ENCODE measurements around the gene FBXL19. TPM values are rescaled to one million over a fixed set of nuclear protein-coding genes. Genes with fewer than 3 reads are reported as not detected.
"Not testable (repeated sequence)": the region's sequence is repeated elsewhere in the genome, so short reads cannot be mapped to it uniquely, and the experiment has no call there.

The FBXL19 gene
- total RNA-seq, 1 donor from 2014 or later, result 35.9 TPM

GRCh38 chr16:30930160-30930571 lies 6.8 kb downstream of the FBXL19 start:
- no peaks in the 10 kb centered on the region for H3K9me3 Mint-ChIP-seq
- H3K4me3 Mint-ChIP-seq, result no peak overlapping the region

GRCh38 chr16:30931068-30931650 lies 7.8 kb downstream of the FBXL19 start:
- no peak for DNase-seq
- Mint-ChIP-seq H3K4me1 (peaks cover 17% of the 10 kb centered on the region), H3K36me3 (ENCODE audit: low read depth) (peaks cover 28% of the 10 kb centered on the region), H3K4me3 (no peak overlapping the region), H3K27ac (no peak overlapping the region), H3K27me3 (no peaks in the 10 kb centered on the region), H3K9me3 (no peaks in the 10 kb centered on the region)
- intact Hi-C loops (cut with micrococcal nuclease), result no loop called here

More at GRCh38 chr16:30930160-30930571, 6.8 kb downstream of the FBXL19 start:
- DNase-seq, result no peak
- H3K36me3 Mint-ChIP-seq (ENCODE audit: low read depth), result peaks cover 25% of the 10 kb centered on the region
- no peaks in the 10 kb centered on the region for H3K27me3 Mint-ChIP-seq
- intact Hi-C loops (cut with micrococcal nuclease), result no loop called here
- H3K4me1 Mint-ChIP-seq, result peaks cover 17% of the 10 kb centered on the region
- H3K27ac Mint-ChIP-seq, result no peak overlapping the region

GRCh38 chr16:30934827-30935557 lies 11.6 kb downstream of the FBXL19 start:
- Mint-ChIP-seq H3K4me1 (peaks cover 20% of the 10 kb centered on the region), H3K9me3 (no peaks in the 10 kb centered on the region), H3K27ac (peak overlapping the region; percentile 52), H3K36me3 (ENCODE audit: low read depth) (peaks cover 32% of the 10 kb centered on the region), H3K27me3 (no peaks in the 10 kb centered on the region), H3K4me3 (no peak overlapping the region)
- peak; percentile 84 for DNase-seq
- intact Hi-C loops (cut with micrococcal nuclease), result no loop called here

DNA sequence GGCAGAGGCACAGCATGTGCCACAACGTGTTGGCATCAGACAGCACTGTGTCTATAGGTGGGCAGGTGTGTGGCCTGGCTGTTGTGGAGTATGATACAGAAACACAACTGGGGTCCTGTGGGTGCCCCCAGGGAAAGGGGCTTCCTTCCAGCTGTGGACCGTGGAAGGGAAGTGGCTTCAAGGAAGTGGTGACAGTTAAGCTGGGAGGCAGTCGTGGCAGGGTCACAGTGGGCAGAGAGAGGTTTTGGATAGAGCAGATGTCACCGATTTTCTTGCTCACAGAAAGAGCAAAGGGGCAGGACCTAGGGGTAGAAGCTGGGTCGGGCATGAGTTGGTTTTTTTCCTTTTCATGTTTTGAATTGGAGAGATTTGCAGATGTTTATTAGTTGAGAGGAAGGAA lies 14.3 kb downstream of the FBXL19 start:
- Mint-ChIP-seq H3K4me3 (no peak overlapping the region), H3K36me3 (ENCODE audit: low read depth) (peaks cover 30% of the 10 kb centered on the region), H3K27ac (peak overlapping the region; percentile 74), H3K9me3 (no peaks in the 10 kb centered on the region), H3K27me3 (no peaks in the 10 kb centered on the region), H3K4me1 (peaks cover 35% of the 10 kb centered on the region)
- intact Hi-C loops (cut with micrococcal nuclease), result no loop called here
- DNase-seq, result no peak

DNA sequence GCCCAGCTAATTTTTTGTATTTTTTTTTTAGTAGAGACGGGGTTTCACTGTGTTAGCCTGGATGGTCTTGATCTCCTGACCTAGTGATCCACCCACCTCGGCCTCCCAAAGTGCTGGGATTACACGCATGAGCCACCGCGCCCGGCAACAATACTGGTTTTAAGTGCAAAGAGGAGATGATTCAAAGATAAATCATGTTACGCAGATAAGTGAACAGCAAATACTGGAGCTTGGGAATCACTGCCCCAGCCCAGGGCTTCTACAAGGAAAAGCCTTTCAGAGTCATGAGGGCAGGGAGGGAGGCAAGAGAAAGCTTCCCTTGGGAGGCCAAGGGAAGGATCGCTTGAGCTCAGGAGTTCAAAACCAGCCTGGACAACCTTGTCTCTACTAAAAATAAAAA lies 16.2 kb downstream of the FBXL19 start:
- H3K27me3 Mint-ChIP-seq; H3K9me3 Mint-ChIP-seq; intact Hi-C loops (cut with micrococcal nuclease); DNase-seq; H3K4me3 Mint-ChIP-seq; H3K27ac Mint-ChIP-seq: not testable (repeated sequence)
- Mint-ChIP-seq H3K36me3 (ENCODE audit: low read depth) (peaks cover 40% of the 10 kb centered on the region), H3K4me1 (peaks cover 36% of the 10 kb centered on the region)

DNA sequence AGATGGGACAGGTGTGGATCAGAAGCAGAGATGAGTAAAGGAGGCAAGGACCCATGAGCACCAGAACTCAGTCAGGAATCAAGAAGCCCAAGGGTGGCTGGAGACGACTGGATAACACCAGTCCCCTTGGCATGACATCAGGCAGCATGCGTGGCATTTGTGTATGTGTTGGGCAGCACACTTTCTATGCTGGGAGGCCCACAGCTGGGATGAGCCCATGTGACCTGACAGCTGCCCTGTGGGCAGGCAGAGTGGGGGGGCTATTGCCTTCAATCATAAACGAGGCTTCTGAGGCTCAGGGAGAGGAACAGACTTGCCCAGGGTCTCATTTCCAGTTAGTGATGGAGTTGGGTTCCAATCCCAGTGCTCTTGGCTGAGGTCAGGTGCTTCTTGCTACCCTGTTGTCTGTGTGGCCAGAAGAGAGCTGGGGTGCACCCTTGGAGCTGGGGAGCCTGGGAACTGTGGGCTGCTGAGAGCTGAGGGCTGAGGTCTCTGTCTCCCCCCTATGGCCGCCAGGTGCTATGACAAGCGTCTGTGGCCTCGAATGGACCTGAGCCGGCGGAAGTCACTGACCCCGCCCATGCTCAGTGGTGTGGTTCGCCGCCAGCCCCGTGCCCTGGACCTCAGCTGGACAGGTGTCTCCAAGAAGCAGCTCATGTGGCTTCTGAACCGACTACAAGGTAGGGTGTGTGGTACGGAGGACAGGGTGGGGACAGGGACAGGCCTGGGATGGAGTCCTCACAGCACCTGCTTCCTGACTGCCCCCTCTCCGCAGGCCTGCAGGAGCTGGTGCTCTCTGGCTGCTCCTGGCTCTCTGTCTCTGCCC lies 18.4 kb downstream of the FBXL19 start:
- H3K27ac Mint-ChIP-seq, result peak overlapping the region; percentile 75
- DNase-seq, result peak; percentile 92
- no peaks in the 10 kb centered on the region for H3K27me3 Mint-ChIP-seq
- intact Hi-C loops (cut with micrococcal nuclease), result loop anchor here (1.0 kb wide), 2 partner anchors 20 to 98 kb away; no protein-coding TSS in a partner anchor
- peaks cover 33% of the 10 kb centered on the region for H3K36me3 Mint-ChIP-seq (ENCODE audit: low read depth)
- H3K9me3 Mint-ChIP-seq, result no peaks in the 10 kb centered on the region
- peak overlapping the region; percentile 63 for H3K4me3 Mint-ChIP-seq
- H3K4me1 Mint-ChIP-seq, result peaks cover 27% of the 10 kb centered on the region

DNA sequence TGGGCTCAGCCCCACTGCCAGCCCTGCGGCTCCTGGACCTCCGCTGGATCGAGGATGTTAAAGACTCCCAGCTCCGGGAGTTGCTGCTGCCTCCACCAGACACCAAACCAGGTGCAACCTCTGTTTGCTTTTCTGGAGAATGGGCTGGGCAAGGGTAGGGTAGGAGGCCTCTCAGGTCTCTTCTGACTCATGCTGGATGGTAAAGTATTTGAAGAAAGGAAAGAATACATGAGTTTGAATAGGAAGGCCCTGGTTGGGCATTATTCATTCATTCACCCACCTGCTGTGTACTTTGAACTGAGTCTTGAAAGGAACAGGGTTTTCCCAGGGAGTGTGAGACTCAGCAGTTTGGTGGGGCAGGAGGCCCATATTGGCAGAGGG lies 19.0 kb downstream of the FBXL19 start:
- Mint-ChIP-seq H3K4me3 (peak overlapping the region; percentile 63), H3K9me3 (no peaks in the 10 kb centered on the region), H3K27ac (peak overlapping the region; percentile 57), H3K27me3 (no peaks in the 10 kb centered on the region), H3K4me1 (peaks cover 22% of the 10 kb centered on the region), H3K36me3 (ENCODE audit: low read depth) (peaks cover 30% of the 10 kb centered on the region)
- DNase-seq, result no peak
- intact Hi-C loops (cut with micrococcal nuclease), result loop anchor here (1.0 kb wide), 2 partner anchors 20 to 98 kb away; no protein-coding TSS in a partner anchor

- no peaks in the 10 kb centered on the region for H3K27me3 Mint-ChIP-seq
- DNase-seq, result no peak
- no peak overlapping the region for H3K4me3 Mint-ChIP-seq
- intact Hi-C loops (cut with micrococcal nuclease), result no loop called here
- H3K4me1 Mint-ChIP-seq, result peaks cover 17% of the 10 kb centered on the region
- H3K9me3 Mint-ChIP-seq, result no peaks in the 10 kb centered on the region
- H3K27ac Mint-ChIP-seq, result no peak overlapping the region
- H3K36me3 Mint-ChIP-seq (ENCODE audit: low read depth), result peaks cover 26% of the 10 kb centered on the region
These were observed 21.0 kb downstream of the FBXL19 start for GRCh38 chr16:30944352-30944751.

DNA sequence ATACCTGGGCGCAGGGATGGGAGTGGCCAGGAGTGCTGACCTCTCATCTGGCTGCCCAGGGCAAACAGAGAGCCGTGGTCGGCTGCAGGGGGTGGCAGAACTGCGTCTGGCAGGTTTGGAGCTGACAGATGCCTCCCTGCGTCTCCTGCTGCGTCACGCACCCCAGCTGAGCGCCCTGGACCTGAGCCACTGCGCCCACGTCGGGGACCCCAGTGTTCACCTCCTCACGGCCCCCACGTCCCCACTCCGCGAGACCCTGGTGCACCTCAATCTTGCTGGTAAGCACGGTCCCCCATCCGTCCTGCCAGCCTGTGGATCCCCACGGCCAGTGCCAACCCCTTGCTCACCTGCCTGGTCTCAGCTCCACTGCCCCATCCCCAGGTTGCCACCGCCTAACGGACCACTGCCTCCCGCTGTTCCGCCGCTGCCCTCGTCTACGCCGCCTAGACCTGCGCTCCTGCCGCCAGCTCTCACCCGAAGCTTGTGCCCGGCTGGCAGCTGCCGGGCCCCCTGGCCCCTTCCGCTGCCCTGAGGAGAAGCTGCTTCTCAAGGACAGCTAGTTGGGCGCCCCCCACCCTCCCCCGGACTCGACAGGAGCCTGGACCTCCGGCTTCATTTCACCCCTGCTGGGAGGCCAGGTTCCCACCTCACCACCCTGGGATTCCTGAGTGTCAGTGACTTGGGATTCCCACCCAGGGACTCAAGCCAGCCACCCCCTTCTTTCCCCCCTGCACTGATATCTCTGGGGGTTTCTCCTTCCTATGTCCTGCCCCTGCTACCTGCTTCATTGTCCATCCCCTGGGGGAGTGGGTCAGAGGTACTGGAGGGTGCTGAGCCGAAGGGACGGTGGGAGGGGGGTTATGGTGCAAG lies 23.5 kb downstream of the FBXL19 start:
- Mint-ChIP-seq H3K9me3 (no peaks in the 10 kb centered on the region), H3K4me1 (peaks cover 21% of the 10 kb centered on the region), H3K27ac (no peak overlapping the region), H3K4me3 (no peak overlapping the region), H3K27me3 (no peaks in the 10 kb centered on the region), H3K36me3 (ENCODE audit: low read depth) (peaks cover 19% of the 10 kb centered on the region)
- intact Hi-C loops (cut with micrococcal nuclease), result no loop called here
- DNase-seq, result no peak

- Mint-ChIP-seq H3K4me3 (no peak overlapping the region), H3K9me3 (no peaks in the 10 kb centered on the region), H3K36me3 (ENCODE audit: low read depth) (peaks cover 15% of the 10 kb centered on the region), H3K27me3 (no peaks in the 10 kb centered on the region), H3K27ac (no peak overlapping the region), H3K4me1 (peaks cover 16% of the 10 kb centered on the region)
- DNase-seq, result no peak
- intact Hi-C loops (cut with micrococcal nuclease), result no loop called here
These were observed 24.1 kb downstream of the FBXL19 start for GRCh38 chr16:30947541-30947858.

DNA sequence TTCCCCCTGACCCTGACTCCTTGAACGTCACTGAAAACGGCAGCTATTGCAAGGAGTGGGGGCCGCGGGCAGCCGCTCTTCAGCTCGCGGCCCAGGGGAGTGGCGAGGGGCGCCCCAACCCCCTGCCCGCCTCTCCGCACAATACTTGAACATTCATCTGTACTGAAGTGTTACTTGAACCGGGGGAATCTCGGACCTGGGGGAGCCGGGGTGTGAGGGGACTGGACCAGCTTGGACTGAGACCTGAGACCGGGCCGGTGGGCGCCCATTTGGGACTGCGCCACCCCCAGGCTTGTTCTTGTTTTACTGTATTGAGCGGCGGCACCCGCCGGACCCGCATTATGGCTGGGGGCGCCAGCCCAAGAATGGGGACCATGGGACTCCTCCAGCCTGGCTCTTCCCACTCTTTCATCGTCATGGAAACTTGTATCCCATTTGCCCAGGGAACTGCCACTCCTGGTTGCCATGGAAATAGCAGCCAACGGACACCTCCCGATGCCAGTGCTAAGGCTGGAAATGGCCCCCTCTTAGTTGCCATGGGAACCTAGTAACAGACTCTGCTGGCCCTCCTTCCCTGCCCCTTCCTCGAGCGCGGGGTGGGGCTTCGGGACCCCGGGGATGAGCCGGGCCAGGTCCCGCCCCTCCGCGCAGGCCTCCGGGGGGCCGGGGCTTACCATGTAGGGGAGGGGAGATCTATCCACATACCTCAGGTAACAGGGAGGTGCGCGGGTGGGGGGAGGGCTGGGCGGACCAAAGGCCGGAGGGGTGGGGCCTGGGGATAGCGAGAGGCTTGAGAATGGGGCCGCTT lies 24.7 kb downstream of the FBXL19 start:
- intact Hi-C loops (cut with micrococcal nuclease), result no loop called here

DNA sequence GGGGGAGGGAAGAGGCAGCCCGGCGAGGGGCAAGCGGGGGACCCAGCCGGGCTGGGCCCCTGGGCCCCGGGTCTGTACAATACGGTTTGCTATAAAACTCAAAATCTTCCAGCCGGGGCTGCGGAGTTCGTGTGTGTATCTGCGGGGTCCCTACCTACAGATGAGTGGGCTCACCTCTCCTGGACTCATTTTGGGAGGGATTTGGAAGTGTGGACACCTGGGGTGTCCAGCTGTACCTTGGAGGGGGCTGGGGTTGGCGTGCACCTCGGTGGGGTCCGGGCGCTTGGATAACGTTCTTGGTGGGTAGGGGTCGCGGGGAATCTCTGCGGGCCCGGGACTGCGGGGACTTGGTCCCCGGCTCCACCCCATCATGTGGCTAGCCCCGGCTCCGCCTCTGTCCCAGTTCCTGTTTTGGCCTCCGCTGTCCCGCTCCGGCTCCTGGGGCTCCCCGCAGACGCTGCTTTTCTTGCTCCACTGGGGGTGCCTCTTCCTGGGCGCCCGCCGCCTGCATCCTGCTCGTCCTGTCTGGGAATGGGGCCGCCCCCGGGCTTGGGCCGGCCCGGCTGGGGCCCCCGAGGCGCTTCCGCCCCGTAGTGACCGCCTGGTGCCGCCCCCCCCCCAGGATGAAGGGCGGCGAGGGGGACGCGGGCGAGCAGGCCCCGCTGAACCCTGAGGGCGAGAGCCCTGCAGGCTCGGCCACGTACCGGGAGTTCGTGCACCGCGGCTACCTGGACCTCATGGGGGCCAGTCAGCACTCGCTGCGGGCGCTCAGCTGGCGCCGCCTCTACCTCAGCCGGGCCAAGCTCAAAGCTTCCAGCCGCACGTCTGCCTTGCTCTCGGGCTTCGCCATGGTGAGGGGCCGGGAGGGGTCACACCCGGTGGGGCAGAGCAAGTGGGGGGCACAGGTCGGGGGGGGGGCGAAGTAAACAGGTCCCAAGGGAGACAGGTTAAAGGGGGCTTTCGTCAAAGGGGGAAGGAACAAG lies 25.6 kb downstream of the FBXL19 start, which contains the start of gene ORAI3:
ORAI3 (plus strand) TSS at position 402 of the 983 bp plus-strand sequence; CDS start at position 624, 222 bp downstream.
- Mint-ChIP-seq H3K27ac (peak within 1 kb of the TSS; percentile 81), H3K4me1 (peaks cover 14% of the 10 kb centered on the region), H3K27me3 (no peaks in the 10 kb centered on the region), H3K36me3 (ENCODE audit: low read depth) (peaks cover 8% of the 10 kb centered on the region), H3K4me3 (peak within 1 kb of the TSS; percentile 85), H3K9me3 (no peaks in the 10 kb centered on the region)
- DNase-seq, result peak; percentile 87
- intact Hi-C loops (cut with micrococcal nuclease), result no loop called here

More for the DNA sequence above, 24.7 kb downstream of the FBXL19 start:
- no peak overlapping the region for H3K27ac Mint-ChIP-seq
- peak; percentile 68 for DNase-seq
- no peaks in the 10 kb centered on the region for H3K27me3 Mint-ChIP-seq
- H3K36me3 Mint-ChIP-seq (ENCODE audit: low read depth), result peaks cover 12% of the 10 kb centered on the region
- H3K9me3 Mint-ChIP-seq, result no peaks in the 10 kb centered on the region
- no peak overlapping the region for H3K4me3 Mint-ChIP-seq
- H3K4me1 Mint-ChIP-seq, result peaks cover 12% of the 10 kb centered on the region

All from activated CD4-positive, alpha-beta T cell treated with anti-CD3 and anti-CD28 coated beads, Interleukin-2, amount 10 ng/mL, durations not matched to agents 24 days and 14 days (primary cell).